HG02840 (cell line): ENCODE results near the gene CHID1.

Experiments
- ATAC-seq: cut with Tn5 transposase; IDR thresholded peaks from one replicate; pipeline ENCODE4 v1.9.1; 2021; ENCODE audit warnings: mild to moderate bottlenecking, moderate library complexity, moderate number of reproducible peaks; ENCODE audit not compliant: unreplicated experiment, low FRiP score

CHID1 gene

GRCh38 chr11:933142-933851 lies 22.7 kb upstream of the CHID1 start:
- no peak for ATAC-seq

GRCh38 chr11:932435-932834 lies 21.8 kb upstream of the CHID1 start:
- ATAC-seq = no peak

GRCh38 chr11:931385-931784 lies 20.8 kb upstream of the CHID1 start:
- no peak for ATAC-seq

- no peak for ATAC-seq
These were observed 18.8 kb upstream of the CHID1 start for GRCh38 chr11:929405-929804.

GRCh38 chr11:928786-929185 lies 18.2 kb upstream of the CHID1 start:
- ATAC-seq = no peak

GRCh38 chr11:927871-928270 lies 17.3 kb upstream of the CHID1 start:
- no peak for ATAC-seq

GRCh38 chr11:926341-926916 lies 15.8 kb upstream of the CHID1 start:
- ATAC-seq = no peak

GRCh38 chr11:925496-926301 lies 15.1 kb upstream of the CHID1 start, which contains the start of gene AP2A2:
Gene AP2A2, plus strand, starts transcription at chr11:925870. Its CDS starts 152 bp downstream, at chr11:926022.
- peak; percentile 62 for ATAC-seq

- ATAC-seq = no peak
These were observed 14.5 kb upstream of the CHID1 start for GRCh38 chr11:925158-925495.

GRCh38 chr11:924406-925157 lies 14.0 kb upstream of the CHID1 start:
- ATAC-seq = no peak

GRCh38 chr11:923691-924405 lies 13.2 kb upstream of the CHID1 start:
- ATAC-seq = no peak

- ATAC-seq = no peak
These were observed 11.5 kb upstream of the CHID1 start for GRCh38 chr11:921921-922678.

GRCh38 chr11:917426-917825 lies 6.8 kb upstream of the CHID1 start:
- no peak for ATAC-seq

- ATAC-seq = no peak
These were observed 4.3 kb upstream of the CHID1 start for GRCh38 chr11:914747-915501.

- no peak for ATAC-seq
These were observed 3.6 kb upstream of the CHID1 start for GRCh38 chr11:914204-914603.

- ATAC-seq = no peak
These were observed 2.4 kb upstream of the CHID1 start for GRCh38 chr11:913043-913442.

GRCh38 chr11:912266-912665 lies 1.7 kb upstream of the CHID1 start:
- ATAC-seq = no peak

GRCh38 chr11:911890-912219 lies 1.2 kb upstream of the CHID1 start:
- ATAC-seq = no peak
